Measurements from ENCODE around the gene CACNG4.

The CACNG4 gene

DNA sequence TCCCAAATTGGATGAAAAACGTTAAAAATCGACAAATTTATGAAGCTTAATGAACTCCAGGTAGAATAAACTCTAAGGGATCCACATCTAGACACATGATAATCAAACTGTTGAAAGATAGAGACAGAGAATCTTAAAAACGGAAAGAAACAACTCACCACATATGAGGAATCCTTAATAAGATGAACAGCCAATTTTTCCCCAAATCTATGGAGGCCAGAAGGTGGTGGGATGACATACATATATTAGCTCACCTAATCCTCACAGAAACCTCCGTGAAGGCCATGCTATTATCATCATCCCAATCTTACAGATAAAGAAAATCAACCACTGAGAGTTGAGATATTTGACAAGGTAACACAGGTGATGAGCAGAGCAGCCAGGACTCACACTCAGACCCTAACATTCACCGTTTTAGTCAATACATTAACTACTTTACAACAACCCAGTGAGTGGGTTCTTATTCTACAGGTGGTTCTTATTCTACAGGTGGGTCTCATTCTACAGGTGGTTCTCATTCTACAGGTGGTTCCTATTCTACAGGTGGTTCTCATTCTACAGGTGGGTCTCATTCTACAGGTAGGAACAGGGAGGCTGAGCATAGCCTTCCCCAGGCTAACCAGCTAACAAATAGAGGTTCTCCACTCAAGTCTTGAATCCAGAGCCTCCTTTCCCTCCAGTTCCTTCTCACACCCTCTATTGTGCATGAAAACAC is 84.7 kb downstream of the CACNG4 start (continued):
- TF ChIP-seq, protein P1, sequence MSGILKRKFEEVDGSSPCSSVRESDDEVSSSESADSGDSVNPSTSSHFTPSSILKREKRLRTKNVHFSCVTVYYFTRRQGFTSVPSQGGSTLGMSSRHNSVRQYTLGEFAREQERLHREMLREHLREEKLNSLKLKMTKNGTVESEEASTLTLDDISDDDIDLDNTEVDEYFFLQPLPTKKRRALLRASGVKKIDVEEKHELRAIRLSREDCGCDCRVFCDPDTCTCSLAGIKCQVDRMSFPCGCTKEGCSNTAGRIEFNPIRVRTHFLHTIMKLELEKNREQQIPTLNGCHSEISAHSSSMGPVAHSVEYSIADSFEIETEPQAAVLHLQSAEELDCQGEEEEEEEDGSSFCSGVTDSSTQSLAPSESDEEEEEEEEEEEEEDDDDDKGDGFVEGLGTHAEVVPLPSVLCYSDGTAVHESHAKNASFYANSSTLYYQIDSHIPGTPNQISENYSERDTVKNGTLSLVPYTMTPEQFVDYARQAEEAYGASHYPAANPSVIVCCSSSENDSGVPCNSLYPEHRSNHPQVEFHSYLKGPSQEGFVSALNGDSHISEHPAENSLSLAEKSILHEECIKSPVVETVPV (CRISPR knock-in tag; IDR thresholded peaks at IDR 0.05), result no peak
- TF ChIP-seq ZNF565 (CRISPR knock-in tag; conservative IDR thresholded peaks at IDR 0.05; ENCODE audit: low read depth), result no peak
- TF ChIP-seq ISL1 (CRISPR knock-in tag; IDR thresholded peaks at IDR 0.05), result no peak
- TF ChIP-seq ZNF70 (CRISPR knock-in tag; IDR thresholded peaks at IDR 0.05), result no peak
- TF ChIP-seq ZNF8 (CRISPR knock-in tag; IDR thresholded peaks at IDR 0.05), result no peak

GRCh38 chr17:67050066-67050465 is 85.6 kb downstream of the CACNG4 start:
- no peak for ATAC-seq
- TF ChIP-seq ISL1 (CRISPR knock-in tag; IDR thresholded peaks at IDR 0.05) (no peak), GLIS3 (CRISPR knock-in tag; IDR thresholded peaks at IDR 0.05) (no peak), SNAI2 (CRISPR knock-in tag; IDR thresholded peaks at IDR 0.05) (no peak), ZFP30 (CRISPR knock-in tag; IDR thresholded peaks at IDR 0.05) (no peak), ARNTL (CRISPR knock-in tag; IDR thresholded peaks at IDR 0.05; ENCODE audit: borderline replicate concordance, low read depth) (no peak), TOX (CRISPR knock-in tag; IDR thresholded peaks at IDR 0.05; ENCODE audit: borderline replicate concordance) (no peak), TCF4 (CRISPR knock-in tag; IDR thresholded peaks at IDR 0.05; ENCODE audit: borderline replicate concordance) (no peak), ZFP3 (CRISPR knock-in tag; IDR thresholded peaks at IDR 0.05) (no peak), ZC3H10 (CRISPR knock-in tag; IDR thresholded peaks at IDR 0.05) (no peak), PATZ1 (CRISPR knock-in tag; IDR thresholded peaks at IDR 0.05; ENCODE audit: borderline replicate concordance) (no peak)
- TF ChIP-seq, protein P2, sequence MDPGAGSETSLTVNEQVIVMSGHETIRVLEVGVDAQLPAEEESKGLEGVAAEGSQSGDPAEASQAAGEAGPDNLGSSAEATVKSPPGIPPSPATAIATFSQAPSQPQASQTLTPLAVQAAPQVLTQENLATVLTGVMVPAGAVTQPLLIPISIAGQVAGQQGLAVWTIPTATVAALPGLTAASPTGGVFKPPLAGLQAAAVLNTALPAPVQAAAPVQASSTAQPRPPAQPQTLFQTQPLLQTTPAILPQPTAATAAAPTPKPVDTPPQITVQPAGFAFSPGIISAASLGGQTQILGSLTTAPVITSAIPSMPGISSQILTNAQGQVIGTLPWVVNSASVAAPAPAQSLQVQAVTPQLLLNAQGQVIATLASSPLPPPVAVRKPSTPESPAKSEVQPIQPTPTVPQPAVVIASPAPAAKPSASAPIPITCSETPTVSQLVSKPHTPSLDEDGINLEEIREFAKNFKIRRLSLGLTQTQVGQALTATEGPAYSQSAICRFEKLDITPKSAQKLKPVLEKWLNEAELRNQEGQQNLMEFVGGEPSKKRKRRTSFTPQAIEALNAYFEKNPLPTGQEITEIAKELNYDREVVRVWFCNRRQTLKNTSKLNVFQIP (CRISPR knock-in tag; IDR thresholded peaks at IDR 0.05; ENCODE audit: borderline replicate concordance, low read depth), result no peak
- TF ChIP-seq, protein P3, sequence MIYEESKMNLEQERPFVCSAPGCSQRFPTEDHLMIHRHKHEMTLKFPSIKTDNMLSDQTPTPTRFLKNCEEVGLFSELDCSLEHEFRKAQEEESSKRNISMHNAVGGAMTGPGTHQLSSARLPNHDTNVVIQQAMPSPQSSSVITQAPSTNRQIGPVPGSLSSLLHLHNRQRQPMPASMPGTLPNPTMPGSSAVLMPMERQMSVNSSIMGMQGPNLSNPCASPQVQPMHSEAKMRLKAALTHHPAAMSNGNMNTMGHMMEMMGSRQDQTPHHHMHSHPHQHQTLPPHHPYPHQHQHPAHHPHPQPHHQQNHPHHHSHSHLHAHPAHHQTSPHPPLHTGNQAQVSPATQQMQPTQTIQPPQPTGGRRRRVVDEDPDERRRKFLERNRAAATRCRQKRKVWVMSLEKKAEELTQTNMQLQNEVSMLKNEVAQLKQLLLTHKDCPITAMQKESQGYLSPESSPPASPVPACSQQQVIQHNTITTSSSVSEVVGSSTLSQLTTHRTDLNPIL (CRISPR knock-in tag; IDR thresholded peaks at IDR 0.05; ENCODE audit: low read depth), result no peak

DNA sequence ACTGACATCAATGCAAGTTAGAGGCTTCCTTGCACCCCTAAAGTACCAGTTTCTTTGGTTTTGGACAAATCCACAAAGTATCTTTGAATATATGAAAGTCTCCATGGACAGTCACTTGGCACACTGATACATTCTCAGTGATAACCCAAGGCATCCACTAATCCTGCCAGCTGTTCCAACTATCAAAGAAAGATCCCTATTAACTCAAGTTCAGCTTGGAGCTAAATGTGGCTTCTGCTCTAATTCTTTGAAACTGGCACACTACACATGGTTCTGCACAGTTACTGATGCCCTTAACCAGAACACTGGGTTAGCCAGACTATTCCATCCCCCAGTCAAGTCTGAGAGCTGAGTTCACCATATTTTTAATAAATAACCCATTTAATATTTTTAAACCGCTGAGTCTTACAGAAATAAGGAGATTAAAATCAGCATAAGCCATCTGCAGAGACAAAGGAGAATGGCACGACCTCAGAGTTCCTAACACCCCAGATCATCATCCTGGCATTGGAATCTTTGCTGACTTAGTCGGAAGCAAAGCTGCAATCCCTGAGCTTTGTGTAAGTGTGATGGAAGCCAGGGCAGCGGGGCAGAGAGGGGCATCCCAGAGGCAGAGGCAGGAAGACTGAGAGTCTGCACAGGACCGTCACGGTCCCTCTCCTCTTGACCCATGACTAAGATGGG is 86.1 kb downstream of the CACNG4 start:
- TF ChIP-seq TOX (CRISPR knock-in tag; IDR thresholded peaks at IDR 0.05; ENCODE audit: borderline replicate concordance) (no peak), ZFP3 (CRISPR knock-in tag; IDR thresholded peaks at IDR 0.05) (no peak), OSR1 (CRISPR knock-in tag; IDR thresholded peaks at IDR 0.05) (no peak), ZNF70 (CRISPR knock-in tag; IDR thresholded peaks at IDR 0.05) (no peak), ARNTL (CRISPR knock-in tag; IDR thresholded peaks at IDR 0.05; ENCODE audit: borderline replicate concordance, low read depth) (no peak)
- TF ChIP-seq, protein P2 (CRISPR knock-in tag; IDR thresholded peaks at IDR 0.05; ENCODE audit: borderline replicate concordance, low read depth), result no peak
- ATAC-seq, result no peak

- ATAC-seq, result no peak
- TF ChIP-seq ZNF8 (CRISPR knock-in tag; IDR thresholded peaks at IDR 0.05), result no peak
- TF ChIP-seq, protein P3 (CRISPR knock-in tag; IDR thresholded peaks at IDR 0.05; ENCODE audit: low read depth), result no peak
- TF ChIP-seq BACH2 (CRISPR knock-in tag; IDR thresholded peaks at IDR 0.05; ENCODE audit: borderline replicate concordance), result no peak
- no peak for TF ChIP-seq CSDC2 (CRISPR knock-in tag; IDR thresholded peaks at IDR 0.05)
- TF ChIP-seq SNAI2 (CRISPR knock-in tag; IDR thresholded peaks at IDR 0.05), result no peak
- TF ChIP-seq TCF4 (CRISPR knock-in tag; IDR thresholded peaks at IDR 0.05; ENCODE audit: borderline replicate concordance), result no peak
- no peak for TF ChIP-seq PPARA (CRISPR knock-in tag; IDR thresholded peaks at IDR 0.05; ENCODE audit: borderline replicate concordance)
- TF ChIP-seq ARNTL (CRISPR knock-in tag; IDR thresholded peaks at IDR 0.05; ENCODE audit: borderline replicate concordance, low read depth), result no peak
- no peak for TF ChIP-seq ISL1 (CRISPR knock-in tag; IDR thresholded peaks at IDR 0.05)
Observed at GRCh38 chr17:67051155-67051538, 86.6 kb downstream of the CACNG4 start.

All from SK-N-SH treated with all-trans-retinoic acid at 6 μM for 48 hours (cell line).